K562 (cell line): Measurements from ENCODE around the gene TIMM17B. TPM values are rescaled to one million over a fixed set of nuclear protein-coding genes. Genes with fewer than 3 reads are reported as not detected.

Experiments used
- C11orf30 ChIP-seq: fragments of 450-650 bp; IDR thresholded peaks from 2 replicates; pipeline ENCODE4 v1.6.1; 2016; ENCODE audit warnings: low read depth, mild to moderate bottlenecking
- CREB5 ChIP-seq: fragments of 250-450 bp; sonication (Bioruptor Pico); IDR thresholded peaks from 2 replicates; pipeline ENCODE4 v1.5.0; 2020; ENCODE audit warnings: mild to moderate bottlenecking
- DACH1 ChIP-seq: fragments of 450-650 bp; IDR thresholded peaks from 2 replicates; pipeline ENCODE4 v1.6.1; 2018; ENCODE audit not compliant: partially characterized antibody
- GABPB2 ChIP-seq: fragments of 250-450 bp; sonication (Bioruptor Pico); conservative IDR thresholded peaks from 2 replicates; pipeline ENCODE4 v1.5.1; 2021; ENCODE audit warnings: mild to moderate bottlenecking
- L3MBTL2 ChIP-seq: fragments of 450-650 bp; IDR thresholded peaks from 2 replicates; pipeline ENCODE4 v1.6.1; 2016; ENCODE audit warnings: mild to moderate bottlenecking, moderate library complexity
- MXI1 ChIP-seq: IDR thresholded peaks from 2 replicates; pipeline ENCODE4 v1.6.1; 2011; ENCODE audit warnings: low read depth, mild to moderate bottlenecking, improper control_type of control experiment, low read length
- RHOXF2B ChIP-seq: fragments of 250-450 bp; sonication (Bioruptor Pico); conservative IDR thresholded peaks from 2 replicates; pipeline ENCODE4 v1.5.1; 2021
- TEAD4 ChIP-seq, 2 experiments: sonication (generic) in 1 of 2; formaldehyde crosslinking in 1 of 2; IDR thresholded peaks; 2 replicates each; pipeline versions ENCODE4 v1.6.1 to v1.8.0; 2012 to 2022; ENCODE audit warnings: borderline replicate concordance in 1 of 2, inconsistent platforms in 1 of 2, low read length in 1 of 2, mild to moderate bottlenecking in 1 of 2, missing genetic modification reagents in 1 of 2
- ZBTB2 ChIP-seq: fragments of 450-650 bp; IDR thresholded peaks from 2 replicates; pipeline ENCODE4 v1.6.1; 2016; ENCODE audit warnings: antibody characterized with exemption
- ZNF174 ChIP-seq: fragments of 250-450 bp; sonication (Bioruptor Pico); IDR thresholded peaks from 2 replicates; pipeline ENCODE4 v1.4.0; 2020; ENCODE audit warnings: mild to moderate bottlenecking
- ZNF518B ChIP-seq: fragments of 250-450 bp; sonication (Bioruptor Pico); IDR thresholded peaks from 2 replicates; pipeline ENCODE4 v1.5.0; 2021; ENCODE audit warnings: mild to moderate bottlenecking, moderate library complexity
- polyA plus RNA-seq, 8 experiments: library from polyadenylated mRNA; depleted of rRNA in 4 of 8; stranded (reverse) in 5 of 8; unstranded in 3 of 8; fragments of >200 nt; fragmentation: Nextera tagmentation in 2 of 8; fragmentation: Illumina TruSeq in 1 of 8; extraction: Ambion mirVana in 2 of 8; extraction: Trizol in 1 of 8; gene quantifications; 2 replicates each; pipeline versions ENCODE4 v1.2.1 to v1.2.3, GENCODE V29; 2011 to 2014; ENCODE audit warnings: inconsistent platforms in 1 of 8, missing spikeins in 1 of 8
- total RNA-seq, 7 experiments: library from RNA; depleted of rRNA in 6 of 7; stranded (reverse); fragments of >200 nt in 6 of 7; fragmentation: Illumina TruSeq in 2 of 7; extraction: Trizol in 2 of 7; gene quantifications; 2 replicates each; pipeline versions ENCODE4 v1.2.1 to v1.2.3, GENCODE V29; 2011 to 2021; ENCODE audit warnings: low replicate concordance in 1 of 7
- TF ChIP-seq, protein P1 (sequence below): fragments of 250-450 bp; sonication (Bioruptor Pico); IDR thresholded peaks from 2 replicates; pipeline ENCODE4 v1.4.0; 2020
- TF ChIP-seq, protein P2 (sequence below): fragments of 200-800 bp; sonication (Bioruptor generic); IDR thresholded peaks from 2 replicates; pipeline ENCODE4 v1.6.1; 2016; ENCODE audit warnings: missing genetic modification characterization, missing compliant biosample characterization

TIMM17B gene
- total and polyA plus RNA-seq, 9 of the 15 experiments (the other 6 are each of a cell fraction or from before 2014, with no cell fraction given): 9.9 to 184 (median 115) TPM

- TF ChIP-seq CREB5: peak; percentile 81
- TF ChIP-seq, protein P1, sequence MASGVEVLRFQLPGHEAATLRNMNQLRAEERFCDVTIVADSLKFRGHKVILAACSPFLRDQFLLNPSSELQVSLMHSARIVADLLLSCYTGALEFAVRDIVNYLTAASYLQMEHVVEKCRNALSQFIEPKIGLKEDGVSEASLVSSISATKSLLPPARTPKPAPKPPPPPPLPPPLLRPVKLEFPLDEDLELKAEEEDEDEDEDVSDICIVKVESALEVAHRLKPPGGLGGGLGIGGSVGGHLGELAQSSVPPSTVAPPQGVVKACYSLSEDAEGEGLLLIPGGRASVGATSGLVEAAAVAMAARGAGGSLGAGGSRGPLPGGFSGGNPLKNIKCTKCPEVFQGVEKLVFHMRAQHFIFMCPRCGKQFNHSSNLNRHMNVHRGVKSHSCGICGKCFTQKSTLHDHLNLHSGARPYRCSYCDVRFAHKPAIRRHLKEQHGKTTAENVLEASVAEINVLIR (CRISPR knock-in tag): peak; percentile 64; the same call in 1 of the 2 replicates
- peak; percentile 43; the same call in 1 of the 2 replicates for TF ChIP-seq L3MBTL2
- TF ChIP-seq TEAD4 (IDR thresholded peaks at IDR 0.05; ENCODE audit: low read length): 0 out of 2 replicates have a peak, but pooled peaks have one; percentile 10
- TF ChIP-seq TEAD4 (CRISPR knock-in tag; IDR thresholded peaks at IDR 0.05; ENCODE audit: borderline replicate concordance): no peak
- TF ChIP-seq DACH1: no peak
- peak; percentile 91 for TF ChIP-seq RHOXF2B
- TF ChIP-seq C11orf30: no peak
- peak; percentile 77 for TF ChIP-seq GABPB2 (CRISPR knock-in tag)
- peak; percentile 4; the same call in 1 of the 2 replicates for TF ChIP-seq ZBTB2
- TF ChIP-seq ZNF174: no peak
- TF ChIP-seq ZNF518B: peak; percentile 54; the same call in 1 of the 2 replicates
- peak; percentile 78; the same call in 1 of the 2 replicates for TF ChIP-seq MXI1
- TF ChIP-seq, protein P2, sequence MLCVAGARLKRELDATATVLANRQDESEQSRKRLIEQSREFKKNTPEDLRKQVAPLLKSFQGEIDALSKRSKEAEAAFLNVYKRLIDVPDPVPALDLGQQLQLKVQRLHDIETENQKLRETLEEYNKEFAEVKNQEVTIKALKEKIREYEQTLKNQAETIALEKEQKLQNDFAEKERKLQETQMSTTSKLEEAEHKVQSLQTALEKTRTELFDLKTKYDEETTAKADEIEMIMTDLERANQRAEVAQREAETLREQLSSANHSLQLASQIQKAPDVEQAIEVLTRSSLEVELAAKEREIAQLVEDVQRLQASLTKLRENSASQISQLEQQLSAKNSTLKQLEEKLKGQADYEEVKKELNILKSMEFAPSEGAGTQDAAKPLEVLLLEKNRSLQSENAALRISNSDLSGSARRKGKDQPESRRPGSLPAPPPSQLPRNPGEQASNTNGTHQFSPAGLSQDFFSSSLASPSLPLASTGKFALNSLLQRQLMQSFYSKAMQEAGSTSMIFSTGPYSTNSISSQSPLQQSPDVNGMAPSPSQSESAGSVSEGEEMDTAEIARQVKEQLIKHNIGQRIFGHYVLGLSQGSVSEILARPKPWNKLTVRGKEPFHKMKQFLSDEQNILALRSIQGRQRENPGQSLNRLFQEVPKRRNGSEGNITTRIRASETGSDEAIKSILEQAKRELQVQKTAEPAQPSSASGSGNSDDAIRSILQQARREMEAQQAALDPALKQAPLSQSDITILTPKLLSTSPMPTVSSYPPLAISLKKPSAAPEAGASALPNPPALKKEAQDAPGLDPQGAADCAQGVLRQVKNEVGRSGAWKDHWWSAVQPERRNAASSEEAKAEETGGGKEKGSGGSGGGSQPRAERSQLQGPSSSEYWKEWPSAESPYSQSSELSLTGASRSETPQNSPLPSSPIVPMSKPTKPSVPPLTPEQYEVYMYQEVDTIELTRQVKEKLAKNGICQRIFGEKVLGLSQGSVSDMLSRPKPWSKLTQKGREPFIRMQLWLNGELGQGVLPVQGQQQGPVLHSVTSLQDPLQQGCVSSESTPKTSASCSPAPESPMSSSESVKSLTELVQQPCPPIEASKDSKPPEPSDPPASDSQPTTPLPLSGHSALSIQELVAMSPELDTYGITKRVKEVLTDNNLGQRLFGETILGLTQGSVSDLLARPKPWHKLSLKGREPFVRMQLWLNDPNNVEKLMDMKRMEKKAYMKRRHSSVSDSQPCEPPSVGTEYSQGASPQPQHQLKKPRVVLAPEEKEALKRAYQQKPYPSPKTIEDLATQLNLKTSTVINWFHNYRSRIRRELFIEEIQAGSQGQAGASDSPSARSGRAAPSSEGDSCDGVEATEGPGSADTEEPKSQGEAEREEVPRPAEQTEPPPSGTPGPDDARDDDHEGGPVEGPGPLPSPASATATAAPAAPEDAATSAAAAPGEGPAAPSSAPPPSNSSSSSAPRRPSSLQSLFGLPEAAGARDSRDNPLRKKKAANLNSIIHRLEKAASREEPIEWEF (CRISPR knock-in tag): no peak
Observed at GRCh38 chrX:48911412-48912182, 14.0 kb upstream of the TIMM17B start, which contains the start of gene SLC35A2 (continued).
